Fibroblast of lung (primary cell): ENCODE data around the gene SLC2A3. TPM values are rescaled to one million over a fixed set of nuclear protein-coding genes. Genes with fewer than 3 reads are reported as not detected.
"Not testable (repeated sequence)": the region's sequence is repeated elsewhere in the genome, so short reads cannot be mapped to it uniquely, and the experiment has no call there.

Experiments
- DNase-seq, 2 donors: peaks; one replicate each; pipeline versions ENCODE4 v3.0.0 to v3.0.0-alpha.2; 2010; ENCODE audit warnings: low read depth in 2 of 2
- H2AFZ ChIP-seq: 2 replicates; pipeline ENCODE4 v1.5.1; 2012; ENCODE audit warnings: low read length, control low read depth, inconsistent platforms
- H3K27ac ChIP-seq: 2 replicates; pipeline ENCODE4 v1.5.1; 2011; ENCODE audit warnings: low read length, control low read depth; ENCODE audit not compliant: insufficient read depth
- H3K27me3 ChIP-seq: 2 replicates; pipeline ENCODE4 v1.5.1; 2011; ENCODE audit warnings: mild to moderate bottlenecking, low read length; ENCODE audit not compliant: control insufficient read depth, insufficient read depth
- H3K36me3 ChIP-seq: 2 replicates; pipeline ENCODE4 v1.5.1; 2011; ENCODE audit warnings: low read length; ENCODE audit not compliant: control insufficient read depth, insufficient read depth
- H3K4me1 ChIP-seq: 2 replicates; pipeline ENCODE4 v1.5.1; 2011; ENCODE audit warnings: low read length; ENCODE audit not compliant: control insufficient read depth, insufficient read depth; ENCODE audit errors: extremely low read depth
- H3K4me2 ChIP-seq: 2 replicates; pipeline ENCODE4 v1.5.1; 2011; ENCODE audit warnings: low read length, control low read depth; ENCODE audit not compliant: insufficient read depth; ENCODE audit errors: extremely low read depth
- H3K4me3 ChIP-seq, 4 experiments: fragments of 200-600 bp in 1 of 4; sonication (generic) in 1 of 4; replicated peaks in 1 of 4; 2 replicates each; pipeline ENCODE4 v1.5.1; 2011 to 2016; ENCODE audit warnings: low read length in 4 of 4, low read depth in 3 of 4, mild to moderate bottlenecking in 3 of 4, control low read depth in 2 of 4, inconsistent platforms in 1 of 4, mixed read lengths in 1 of 4; ENCODE audit not compliant: insufficient read depth in 1 of 4; ENCODE audit errors: control extremely low read depth in 1 of 4
- H3K79me2 ChIP-seq: 2 replicates; pipeline ENCODE4 v1.5.1; 2012; ENCODE audit warnings: mild to moderate bottlenecking, low read length, inconsistent platforms; ENCODE audit not compliant: control insufficient read depth, insufficient read depth
- H3K9ac ChIP-seq: 2 replicates; pipeline ENCODE4 v1.5.1; 2011; ENCODE audit warnings: mild to moderate bottlenecking, low read length, control low read depth; ENCODE audit not compliant: insufficient read depth
- H3K9me3 ChIP-seq: 2 replicates; pipeline ENCODE4 v1.5.1; 2012; ENCODE audit warnings: low read depth, low read length; ENCODE audit not compliant: control insufficient read depth, insufficient read depth
- H4K20me1 ChIP-seq: 2 replicates; pipeline ENCODE4 v1.5.1; 2011; ENCODE audit warnings: low read length; ENCODE audit not compliant: control insufficient read depth, insufficient read depth; ENCODE audit errors: extremely low read depth
- CTCF ChIP-seq, 2 donors: IDR thresholded peaks in 1 of 2; conservative IDR thresholded peaks in 1 of 2; 1 replicate in 1 of 2; 2 replicates in 1 of 2; pipeline ENCODE4 v1.5.1; 2011 to 2012; ENCODE audit warnings: low read length in 2 of 2, control low read depth in 1 of 2, inconsistent platforms in 1 of 2, low read depth in 1 of 2, mild to moderate bottlenecking in 1 of 2
- EZH2 ChIP-seq: IDR thresholded peaks from 2 replicates; pipeline ENCODE4 v1.5.1; 2012; ENCODE audit warnings: low read length, control low read depth, mild to moderate bottlenecking; ENCODE audit errors: missing control alignments
- polyA plus RNA-seq, 2 donors: library from polyadenylated mRNA; depleted of rRNA in 1 of 2; stranded (reverse) in 1 of 2; unstranded in 1 of 2; fragments of >200 nt; gene quantifications; 2 replicates each; pipeline ENCODE4 v1.2.1, GENCODE V29; 2011 to 2012; ENCODE audit warnings: missing spikeins in 1 of 2
- total RNA-seq: library from RNA; depleted of rRNA; stranded (reverse); fragments of >200 nt; gene quantifications from 2 replicates; pipeline ENCODE4 v1.2.1, GENCODE V29; 2014

The SLC2A3 gene
- total and polyA plus RNA-seq, 2 donors (not counting 1 experiment from before 2014, with no cell fraction given), result 124 to 127 TPM

GRCh38 chr12:7972734-7973456, 36.9 kb upstream of the SLC2A3 start:
- no peak for TF ChIP-seq CTCF (conservative IDR thresholded peaks at IDR 0.05 in 1 of 2, IDR thresholded peaks at IDR 0.05 in 1 of 2; ENCODE audit: low read depth in 1 of 2, low read length in 2 of 2)
- TF ChIP-seq EZH2, result no peak
- no peaks in the 10 kb centered on the region for H3K27me3 ChIP-seq
- no peak overlapping the region for H3K4me3 ChIP-seq
- H4K20me1 ChIP-seq, result no peaks in the 10 kb centered on the region
- no peak overlapping the region for H3K27ac ChIP-seq
- H2AFZ ChIP-seq, result no peak overlapping the region
- no peak overlapping the region for H3K9ac ChIP-seq
- peaks cover 3% of the 10 kb centered on the region for H3K4me1 ChIP-seq
- H3K9me3 ChIP-seq, result no peaks in the 10 kb centered on the region
- no peak for DNase-seq
- H3K79me2 ChIP-seq, result no peaks in the 10 kb centered on the region
- H3K36me3 ChIP-seq, result no peaks in the 10 kb centered on the region
- H3K4me2 ChIP-seq, result no peak overlapping the region

GRCh38 chr12:7972269-7972668, 36.3 kb upstream of the SLC2A3 start:
- not testable (repeated sequence) for H4K20me1 ChIP-seq, H3K79me2 ChIP-seq, H3K27ac ChIP-seq, H3K4me3 ChIP-seq, H3K4me2 ChIP-seq, H3K27me3 ChIP-seq, H2AFZ ChIP-seq, H3K4me1 ChIP-seq, H3K9me3 ChIP-seq, H3K36me3 ChIP-seq, H3K9ac ChIP-seq, DNase-seq

- H3K9me3 ChIP-seq, DNase-seq, H3K4me3 ChIP-seq, H3K27me3 ChIP-seq, H3K79me2 ChIP-seq, H3K36me3 ChIP-seq, H2AFZ ChIP-seq, H3K9ac ChIP-seq, H4K20me1 ChIP-seq, H3K4me1 ChIP-seq: not testable (repeated sequence)
- H3K27ac ChIP-seq, result peak overlapping the region; percentile 81
- peak overlapping the region; percentile 71 for H3K4me2 ChIP-seq
Observed at GRCh38 chr12:7971765-7972164, 35.8 kb upstream of the SLC2A3 start.

GRCh38 chr12:7970475-7971252, 34.7 kb upstream of the SLC2A3 start:
- Histone ChIP-seq H3K4me2 (peak overlapping the region; percentile 71), H3K36me3 (no peaks in the 10 kb centered on the region), H3K79me2 (no peaks in the 10 kb centered on the region), H3K9ac (peak overlapping the region; percentile 66), H3K27me3 (no peaks in the 10 kb centered on the region), H3K27ac (peak overlapping the region; percentile 81), H4K20me1 (no peaks in the 10 kb centered on the region), H2AFZ (peak overlapping the region; percentile 39), H3K9me3 (no peaks in the 10 kb centered on the region), H3K4me1 (peaks cover 3% of the 10 kb centered on the region), H3K4me3 (peak overlapping the region; percentile 4 to 58 (median 48))
- no peak for TF ChIP-seq CTCF (conservative IDR thresholded peaks at IDR 0.05 in 1 of 2, IDR thresholded peaks at IDR 0.05 in 1 of 2; ENCODE audit: low read depth in 1 of 2, low read length in 2 of 2)
- no peak for TF ChIP-seq EZH2
- peak; percentile 89 to 90 for DNase-seq
